ENCODE data around the gene NNAT. TPM values are rescaled to one million over a fixed set of nuclear protein-coding genes. Genes with fewer than 3 reads are reported as not detected.
"Not testable (repeated sequence)": the region's sequence is repeated elsewhere in the genome, so short reads cannot be mapped to it uniquely, and the experiment has no call there.

NNAT gene
- total RNA-seq, 2 experiments from 2014 or later, result 0.48 TPM; not detected in 1

GRCh38 chr20:37554721-37555298 is 33.8 kb downstream of the NNAT start:
- H3K4me3 Mint-ChIP-seq; H3K4me1 Mint-ChIP-seq (ENCODE audit: low read depth); H3K27me3 Mint-ChIP-seq; H3K36me3 Mint-ChIP-seq; H3K9me3 Mint-ChIP-seq; POLR2A ChIA-PET; intact Hi-C loops (cut with micrococcal nuclease); H3K27ac Mint-ChIP-seq; DNase-seq: not testable (repeated sequence)
- CTCF ChIA-PET, result interaction anchor here (0.6 to 1.3 kb wide), 3 partner anchors 9 to 666 kb away, joined by 3 to 5 read pairs (median 3); no protein-coding TSS in a partner anchor

GRCh38 chr20:37556538-37556937 is 35.5 kb downstream of the NNAT start:
- Mint-ChIP-seq H3K36me3 (no peaks in the 10 kb centered on the region), H3K27me3 (peaks cover 8% of the 10 kb centered on the region), H3K4me3 (no peak overlapping the region), H3K4me1 (ENCODE audit: low read depth) (peaks cover 5% of the 10 kb centered on the region), H3K9me3 (no peaks in the 10 kb centered on the region), H3K27ac (no peak overlapping the region)
- intact Hi-C loops (cut with micrococcal nuclease), result no loop called here
- no peak for DNase-seq
- POLR2A ChIA-PET, result no interaction called here
- CTCF ChIA-PET, result interaction anchor here (1.1 kb wide), 1 partner anchor 8 kb away, joined by 4 read pairs; no protein-coding TSS in a partner anchor

GRCh38 chr20:37558306-37558705 is 37.3 kb downstream of the NNAT start:
- H3K9me3 Mint-ChIP-seq, result no peaks in the 10 kb centered on the region
- POLR2A ChIA-PET, result no interaction called here
- H3K27me3 Mint-ChIP-seq, result peaks cover 12% of the 10 kb centered on the region
- intact Hi-C loops (cut with micrococcal nuclease), result no loop called here
- CTCF ChIA-PET, result no interaction called here
- H3K36me3 Mint-ChIP-seq, result no peaks in the 10 kb centered on the region
- no peaks in the 10 kb centered on the region for H3K4me1 Mint-ChIP-seq (ENCODE audit: low read depth)
- H3K4me3 Mint-ChIP-seq, result no peak overlapping the region
- H3K27ac Mint-ChIP-seq, result no peak overlapping the region
- DNase-seq, result no peak

GRCh38 chr20:37558779-37559178 is 37.7 kb downstream of the NNAT start:
- intact Hi-C loops (cut with micrococcal nuclease), result no loop called here
- no peak overlapping the region for H3K27ac Mint-ChIP-seq
- H3K4me3 Mint-ChIP-seq, result no peak overlapping the region
- H3K36me3 Mint-ChIP-seq, result no peaks in the 10 kb centered on the region
- H3K27me3 Mint-ChIP-seq, result peaks cover 17% of the 10 kb centered on the region
- CTCF ChIA-PET, result no interaction called here
- no peak for DNase-seq
- POLR2A ChIA-PET, result no interaction called here
- no peaks in the 10 kb centered on the region for H3K9me3 Mint-ChIP-seq
- H3K4me1 Mint-ChIP-seq (ENCODE audit: low read depth), result no peaks in the 10 kb centered on the region

GRCh38 chr20:37559312-37560027 is 38.4 kb downstream of the NNAT start:
- H3K27me3 Mint-ChIP-seq, result peaks cover 17% of the 10 kb centered on the region
- intact Hi-C loops (cut with micrococcal nuclease), result no loop called here
- H3K36me3 Mint-ChIP-seq, result no peaks in the 10 kb centered on the region
- no peak overlapping the region for H3K27ac Mint-ChIP-seq
- no peak overlapping the region for H3K4me3 Mint-ChIP-seq
- ChIA-PET POLR2A (no interaction called here), CTCF (no interaction called here)
- H3K4me1 Mint-ChIP-seq (ENCODE audit: low read depth), result no peaks in the 10 kb centered on the region
- no peak for DNase-seq
- H3K9me3 Mint-ChIP-seq, result no peaks in the 10 kb centered on the region

GRCh38 chr20:37560629-37561028 is 39.6 kb downstream of the NNAT start:
- Mint-ChIP-seq H3K9me3 (no peaks in the 10 kb centered on the region), H3K27ac (no peak overlapping the region), H3K36me3 (no peaks in the 10 kb centered on the region), H3K4me1 (ENCODE audit: low read depth) (no peaks in the 10 kb centered on the region), H3K27me3 (peaks cover 23% of the 10 kb centered on the region), H3K4me3 (no peak overlapping the region)
- DNase-seq, result no peak
- ChIA-PET POLR2A (interaction anchor here (0.6 kb wide), 1 partner anchor 117 kb away, joined by 3 read pairs; no protein-coding TSS in a partner anchor), CTCF (no interaction called here)
- intact Hi-C loops (cut with micrococcal nuclease), result no loop called here

- Mint-ChIP-seq H3K4me3 (no peak overlapping the region), H3K9me3 (no peaks in the 10 kb centered on the region), H3K4me1 (ENCODE audit: low read depth) (peaks cover 2% of the 10 kb centered on the region), H3K27ac (no peak overlapping the region), H3K36me3 (no peaks in the 10 kb centered on the region), H3K27me3 (peaks cover 30% of the 10 kb centered on the region)
- ChIA-PET POLR2A (no interaction called here), CTCF (interaction anchor here (1.3 to 5.3 kb wide), 3 partner anchors 8 to 658 kb away, joined by 5 to 39 read pairs (median 22); no protein-coding TSS in a partner anchor)
- intact Hi-C loops (cut with micrococcal nuclease), result no loop called here
- DNase-seq, result no peak
Measured at GRCh38 chr20:37562695-37563480, 41.8 kb downstream of the NNAT start.

GRCh38 chr20:37564016-37564387 is 43.0 kb downstream of the NNAT start:
- Mint-ChIP-seq H3K9me3 (no peaks in the 10 kb centered on the region), H3K4me3 (no peak overlapping the region), H3K27me3 (peaks cover 35% of the 10 kb centered on the region), H3K4me1 (ENCODE audit: low read depth) (peaks cover 2% of the 10 kb centered on the region), H3K36me3 (no peaks in the 10 kb centered on the region), H3K27ac (no peak overlapping the region)
- ChIA-PET CTCF (interaction anchor here (0.5 to 5.3 kb wide), 15 partner anchors 8 to 792 kb away, joined by 3 to 39 read pairs (median 5); partner anchors contain the start of genes RPRD1B and TTI1), POLR2A (no interaction called here)
- no peak for DNase-seq
- intact Hi-C loops (cut with micrococcal nuclease), result loop anchor here (2.0 kb wide), 1 partner anchor 657 kb away; no protein-coding TSS in a partner anchor

- peaks cover 2% of the 10 kb centered on the region for H3K4me1 Mint-ChIP-seq (ENCODE audit: low read depth)
- ChIA-PET POLR2A (interaction anchor here (0.6 kb wide), 1 partner anchor 792 kb away, joined by 3 read pairs; no protein-coding TSS in a partner anchor), CTCF (interaction anchor here (0.5 to 5.3 kb wide), 19 partner anchors 9 to 792 kb away, joined by 3 to 39 read pairs (median 4); partner anchors contain the start of genes RPRD1B and TTI1)
- H3K27ac Mint-ChIP-seq, result no peak overlapping the region
- H3K9me3 Mint-ChIP-seq, result no peaks in the 10 kb centered on the region
- no peaks in the 10 kb centered on the region for H3K36me3 Mint-ChIP-seq
- H3K27me3 Mint-ChIP-seq, result peaks cover 38% of the 10 kb centered on the region
- DNase-seq, result peak; percentile 58
- intact Hi-C loops (cut with micrococcal nuclease), result loop anchor here (2.0 kb wide), 1 partner anchor 656 kb away; no protein-coding TSS in a partner anchor
- no peak overlapping the region for H3K4me3 Mint-ChIP-seq
Measured at GRCh38 chr20:37564388-37565133, 43.5 kb downstream of the NNAT start.

GRCh38 chr20:37565134-37565811 is 44.2 kb downstream of the NNAT start:
- intact Hi-C loops (cut with micrococcal nuclease), result loop anchor here (2.0 kb wide), 1 partner anchor 656 kb away; no protein-coding TSS in a partner anchor
- Mint-ChIP-seq H3K4me3 (no peak overlapping the region), H3K36me3 (no peaks in the 10 kb centered on the region), H3K9me3 (no peaks in the 10 kb centered on the region), H3K27me3 (peaks cover 41% of the 10 kb centered on the region), H3K27ac (no peak overlapping the region), H3K4me1 (ENCODE audit: low read depth) (peaks cover 2% of the 10 kb centered on the region)
- ChIA-PET CTCF (interaction anchor here (0.9 to 5.3 kb wide), 11 partner anchors 10 to 656 kb away, joined by 3 to 39 read pairs (median 5); partner anchors contain the start of genes RPRD1B and TTI1), POLR2A (no interaction called here)
- no peak for DNase-seq
